HG03159 (cell line): ENCODE data around the gene NMUR1.

Experiments used
- ATAC-seq: cut with Tn5 transposase; IDR thresholded peaks from one replicate; pipeline ENCODE4 v1.9.1; 2021; ENCODE audit warnings: mild to moderate bottlenecking, moderate library complexity; ENCODE audit not compliant: unreplicated experiment

Gene NMUR1

GRCh38 chr2:231526341-231527090 lies 3.7 kb downstream of the NMUR1 start:
- ATAC-seq, result no peak

DNA sequence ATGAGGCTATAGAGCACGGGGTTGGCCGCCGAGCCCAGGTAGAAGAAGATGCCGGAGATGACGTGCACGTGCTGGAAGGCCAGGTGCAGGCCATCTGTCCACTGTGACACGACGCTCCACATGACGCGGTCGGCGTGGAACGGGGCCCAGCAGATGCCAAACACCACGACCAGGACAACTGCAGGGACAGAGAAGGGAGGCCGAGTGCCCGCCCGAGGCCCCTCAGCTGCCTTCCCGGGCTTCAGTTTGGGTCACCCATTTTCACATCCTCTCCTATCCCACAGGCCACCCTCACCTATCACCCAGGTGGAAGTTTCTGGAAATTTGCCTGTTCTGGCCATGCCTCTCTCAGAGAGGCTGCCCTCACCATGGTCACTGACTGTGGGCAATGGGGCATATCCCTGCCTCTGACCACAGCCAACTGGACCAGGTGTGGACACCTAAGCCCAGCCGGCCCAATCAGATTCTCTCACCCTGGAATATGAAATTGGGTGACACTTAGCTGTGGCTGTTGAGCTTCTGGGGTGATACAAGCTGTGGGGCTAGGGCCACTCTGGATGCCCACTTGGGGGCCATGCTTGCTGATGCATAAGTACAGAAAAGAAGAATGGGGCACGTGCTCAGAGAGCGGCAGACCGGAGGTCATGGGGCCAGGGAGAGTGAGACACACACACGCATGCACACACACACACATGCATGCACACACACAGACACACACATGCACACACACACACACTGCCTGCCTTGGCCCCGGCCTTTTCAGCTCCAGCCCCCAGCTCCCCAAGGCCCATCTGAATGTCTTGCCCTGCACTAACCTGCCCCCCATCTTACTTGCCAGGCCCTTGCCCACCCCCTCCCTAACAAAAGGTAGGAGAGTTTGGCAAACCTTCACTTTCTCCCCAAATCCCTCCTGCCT lies 4.7 kb downstream of the NMUR1 start:
- no peak for ATAC-seq

- ATAC-seq, result no peak
Observed at GRCh38 chr2:231524477-231525247, 5.6 kb downstream of the NMUR1 start.

DNA sequence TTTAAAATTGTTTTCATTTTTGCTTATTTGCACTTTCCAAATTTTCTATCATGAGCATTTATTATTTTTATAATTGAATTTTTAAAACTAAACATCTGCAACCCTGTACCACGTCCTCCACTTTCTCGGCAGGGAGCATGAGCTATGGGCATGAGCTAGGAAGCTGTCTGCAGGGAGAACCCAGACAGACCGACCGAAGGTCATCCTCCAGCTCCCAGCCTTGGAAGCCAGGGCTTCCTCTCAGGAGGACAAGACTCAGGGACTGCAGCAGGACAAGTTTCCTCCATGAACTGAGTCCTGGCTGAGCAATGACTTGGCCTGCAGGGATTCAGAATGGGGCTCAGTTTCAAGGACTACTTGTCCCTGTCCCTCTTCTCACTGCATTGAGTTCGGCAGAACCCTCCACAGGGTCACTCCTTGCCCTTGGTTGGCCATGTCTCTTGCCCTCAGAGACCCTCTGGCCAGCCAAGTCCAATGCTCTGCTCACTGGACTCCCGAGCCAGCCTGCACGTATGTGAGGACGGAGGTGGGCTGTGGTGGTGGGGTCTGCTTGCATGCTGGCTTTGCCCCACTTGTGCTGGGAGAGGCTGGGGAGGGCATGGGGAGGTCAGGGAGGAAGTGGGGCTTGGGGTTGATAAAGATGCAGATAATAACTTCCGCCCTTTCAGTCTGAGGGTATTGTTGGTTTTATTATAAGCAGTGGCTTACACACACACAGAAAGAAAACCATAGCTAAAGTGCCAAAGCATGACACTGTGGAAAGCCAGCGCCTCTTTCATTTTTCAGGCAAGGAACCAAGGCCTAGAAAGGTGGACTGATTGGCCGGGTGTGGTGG lies 6.6 kb downstream of the NMUR1 start:
- ATAC-seq, result no peak

DNA sequence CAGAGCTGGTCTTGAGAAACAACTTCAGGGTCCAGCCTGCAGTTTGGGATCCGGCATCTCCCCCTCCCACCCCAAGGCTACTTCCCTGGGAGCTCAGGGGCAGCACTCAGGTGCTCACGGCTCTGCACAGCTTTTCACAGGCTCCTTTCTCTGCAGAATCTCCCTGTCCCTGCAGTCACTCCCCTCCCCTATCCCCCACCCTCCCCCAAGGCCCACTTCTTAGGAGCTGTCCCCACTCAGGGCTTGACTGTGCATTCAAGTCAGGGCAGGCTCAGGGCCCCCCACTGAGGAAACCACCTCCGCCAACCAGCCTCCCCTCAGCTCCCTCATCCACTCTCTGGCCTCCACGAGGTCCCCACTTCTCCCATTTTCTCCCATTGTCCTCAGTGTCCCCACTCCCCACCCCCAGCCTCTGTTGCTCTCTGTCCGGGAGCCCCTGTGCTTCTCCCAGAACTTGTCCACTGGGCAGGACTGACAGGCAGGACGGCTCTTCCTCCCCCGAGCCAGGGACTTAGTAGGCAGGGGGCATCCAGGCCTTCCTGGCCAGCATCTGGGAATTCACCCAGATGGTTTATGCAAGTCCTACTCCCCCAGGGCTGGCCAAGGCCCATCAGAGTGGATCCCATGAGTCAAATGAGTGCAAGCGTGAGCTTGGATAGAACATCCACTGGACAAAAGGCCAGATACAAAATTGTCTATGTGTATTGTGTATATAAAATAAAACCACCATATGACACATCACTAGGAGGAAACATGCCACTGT lies 7.6 kb downstream of the NMUR1 start:
- no peak for ATAC-seq

- no peak for ATAC-seq
Observed at GRCh38 chr2:231521443-231521842, 8.8 kb downstream of the NMUR1 start.

GRCh38 chr2:231519975-231520555 lies 10.2 kb downstream of the NMUR1 start:
- ATAC-seq, result no peak

DNA sequence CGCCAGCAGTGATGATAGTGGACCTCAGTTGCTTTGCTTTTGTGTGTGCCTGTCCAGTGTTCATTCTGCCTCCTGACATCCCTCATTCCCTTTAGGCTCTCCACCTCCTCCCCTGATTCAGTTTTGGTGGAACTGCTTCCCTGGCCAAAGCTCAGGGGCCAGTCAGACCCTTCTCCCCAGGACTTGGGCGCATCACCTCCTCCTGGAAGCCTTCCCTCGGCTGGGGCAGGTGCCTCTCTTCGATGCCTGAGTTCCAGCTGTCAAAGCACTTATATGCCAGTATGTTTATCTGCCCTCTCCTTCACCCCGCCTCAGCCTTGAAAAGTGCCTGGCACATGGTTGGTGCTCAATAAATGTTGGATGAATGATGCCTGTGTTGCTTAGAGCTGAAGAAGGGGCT lies 11.5 kb downstream of the NMUR1 start:
- no peak for ATAC-seq

DNA sequence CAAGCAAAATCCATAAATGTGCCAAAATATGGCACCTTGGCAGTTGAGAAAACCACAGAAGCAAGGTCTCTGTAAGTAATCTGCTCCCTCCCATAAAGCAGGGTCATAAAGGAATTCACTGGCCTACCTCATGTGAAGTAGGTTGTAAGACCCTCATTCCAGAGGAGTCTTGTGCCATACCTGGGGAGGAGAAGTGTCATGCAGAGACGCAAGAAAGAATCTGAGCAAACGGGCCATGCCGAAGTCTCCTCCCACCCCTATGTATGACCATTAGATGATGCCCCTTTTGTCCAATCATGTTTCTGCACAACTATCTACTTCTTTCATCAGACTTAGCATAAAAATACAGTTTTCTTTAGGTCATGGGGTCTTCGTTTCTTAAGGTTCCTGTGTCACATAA lies 14.6 kb downstream of the NMUR1 start:
- no peak for ATAC-seq

GRCh38 chr2:231514951-231515297 lies 15.3 kb downstream of the NMUR1 start:
- ATAC-seq, result no peak

DNA sequence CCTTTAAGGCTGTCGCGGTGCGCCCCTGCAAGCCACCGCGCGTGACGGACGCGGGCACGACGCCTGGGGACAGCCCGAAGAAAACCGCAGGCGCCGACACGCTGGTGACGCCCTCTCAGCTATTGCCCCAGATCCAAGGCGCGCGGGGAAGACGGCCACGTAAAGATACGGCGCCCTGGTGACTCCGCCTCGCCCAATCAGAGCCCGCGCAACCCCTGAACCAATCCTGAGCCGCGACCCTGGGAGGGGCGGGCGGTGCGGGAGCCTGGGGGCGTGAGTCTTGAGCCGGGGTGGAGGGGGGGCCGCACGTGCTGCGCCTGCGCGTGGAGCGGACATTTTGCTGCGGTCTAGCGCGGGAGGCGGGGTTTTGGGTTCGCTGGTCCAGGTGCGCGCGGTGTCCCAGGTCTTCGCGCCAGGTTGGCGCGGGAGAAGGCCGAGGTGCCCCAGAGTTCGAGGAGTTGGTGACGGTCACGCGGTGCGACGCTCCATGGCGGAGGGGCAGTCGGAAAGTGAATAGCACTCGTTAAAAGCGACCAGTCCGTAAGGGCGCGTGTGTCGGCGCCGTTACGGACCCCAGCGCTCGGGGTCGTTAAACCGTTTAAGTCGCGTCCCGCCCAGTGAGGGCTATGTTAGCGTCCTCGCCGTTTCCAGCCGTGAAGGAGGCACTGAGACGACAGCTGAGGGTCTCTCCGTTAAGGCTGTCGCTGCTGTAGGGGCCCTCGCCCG lies 15.9 kb downstream of the NMUR1 start:
- peak; percentile 98 for ATAC-seq

DNA sequence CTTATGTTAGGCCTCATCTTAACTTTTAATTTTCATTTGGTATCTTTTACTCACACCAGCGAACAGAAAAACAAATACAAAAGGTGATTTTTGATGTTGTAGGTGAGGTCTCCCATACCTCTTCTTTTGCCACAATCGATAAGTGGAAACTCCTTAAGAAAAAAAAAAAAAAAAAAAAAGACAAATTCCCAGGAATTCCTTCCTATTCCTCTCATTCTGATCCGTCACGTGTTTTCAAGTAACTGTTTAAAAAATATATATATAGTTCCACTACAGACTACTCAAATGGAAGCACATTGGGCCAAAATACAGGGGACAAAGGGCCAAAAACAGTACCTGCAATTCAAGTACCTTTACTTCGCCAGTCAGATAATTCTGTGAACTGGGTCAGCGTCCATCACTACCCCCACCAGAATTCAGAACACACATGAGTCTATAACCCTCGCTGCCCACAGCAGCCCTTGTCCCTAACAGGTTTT lies 16.5 kb downstream of the NMUR1 start:
- ATAC-seq, result no peak

- no peak for ATAC-seq
Observed at GRCh38 chr2:231512222-231512621, 18.0 kb downstream of the NMUR1 start.

DNA sequence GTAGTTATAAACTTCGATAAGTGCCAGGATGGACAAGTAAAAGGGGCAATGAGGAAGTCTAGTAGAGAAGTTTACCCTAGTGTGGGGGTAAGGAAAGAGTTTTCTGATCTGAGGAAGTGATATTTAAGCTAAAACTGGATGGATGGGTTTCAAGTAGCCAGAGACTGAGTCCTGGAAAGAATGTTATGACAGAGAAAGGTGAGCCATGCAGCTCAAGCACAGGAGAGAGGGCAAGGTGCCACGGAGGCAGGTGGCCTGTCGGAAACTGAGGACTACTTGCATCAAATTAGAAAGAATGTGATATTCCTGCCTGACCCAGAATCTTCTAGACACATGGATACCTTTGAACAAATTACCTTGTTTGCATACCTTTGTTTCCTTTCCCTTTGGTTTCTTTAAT lies 26.5 kb downstream of the NMUR1 start:
- ATAC-seq, result no peak

GRCh38 chr2:231502596-231502995 lies 27.6 kb downstream of the NMUR1 start:
- ATAC-seq, result no peak

DNA sequence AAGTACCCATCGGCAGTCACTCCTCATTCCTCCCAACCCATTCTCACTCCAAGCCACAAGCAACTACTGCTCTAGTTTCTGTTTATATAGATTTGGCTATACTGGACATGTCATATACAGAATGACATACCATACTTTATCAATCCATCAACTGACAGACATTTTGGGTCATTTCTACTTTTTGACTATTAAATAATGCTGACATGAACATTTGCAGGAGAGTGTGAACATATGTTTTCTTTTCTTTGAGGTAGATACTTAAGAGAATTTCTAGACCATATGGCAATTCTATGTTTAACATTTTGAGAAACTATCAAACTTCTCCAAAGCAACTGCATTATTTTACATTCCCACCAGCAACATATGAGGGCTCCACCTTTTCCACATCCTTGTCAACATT lies 32.6 kb downstream of the NMUR1 start:
- ATAC-seq, result no peak

DNA sequence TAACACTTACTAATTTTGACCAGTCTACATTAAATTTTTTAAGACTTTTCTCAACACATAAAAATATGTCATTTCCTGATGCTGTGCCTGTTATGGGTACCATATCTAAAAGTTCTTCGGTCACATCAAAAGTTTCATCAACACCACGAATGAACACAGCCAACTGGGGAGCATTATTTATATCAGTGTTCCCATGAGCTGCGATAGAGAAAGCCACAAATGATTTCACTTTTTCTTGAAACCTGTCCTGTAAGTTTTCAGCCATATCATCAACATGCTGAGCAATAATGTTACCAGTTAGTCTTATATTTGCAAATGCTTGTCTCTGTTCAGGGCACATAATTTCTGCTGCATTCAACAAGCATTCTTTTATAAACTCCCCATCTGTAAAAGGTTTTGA lies 35.6 kb downstream of the NMUR1 start:
- ATAC-seq, result no peak

- ATAC-seq, result no peak
Observed at GRCh38 chr2:231490801-231491200, 39.4 kb downstream of the NMUR1 start.

- ATAC-seq, result no peak
Observed at GRCh38 chr2:231489990-231490389, 40.3 kb downstream of the NMUR1 start.
